K562 (cell line): ENCODE measurements around the gene LAG3. TPM values are rescaled to one million over a fixed set of nuclear protein-coding genes. Genes with fewer than 3 reads are reported as not detected.
A peak's percentile ranks its signal among the peaks of the same experiment; 100 is the strongest.

Experiments used
- E2F3 ChIP-seq: fragments of 250-450 bp; sonication (Bioruptor Pico); IDR thresholded peaks from 2 replicates; pipeline ENCODE4 v1.4.0; 2020; ENCODE audit warnings: mild to moderate bottlenecking
- EP300 ChIP-seq: IDR thresholded peaks from 2 replicates; pipeline ENCODE4 v1.6.1; 2012; ENCODE audit warnings: low read length, improper control_type of control experiment
- ERF ChIP-seq: fragments of 450-650 bp; formaldehyde crosslinking; IDR thresholded peaks from 2 replicates; pipeline ENCODE4 v1.4.0; 2020; ENCODE audit warnings: mild to moderate bottlenecking, mixed read lengths
- FOXM1 ChIP-seq, 2 experiments: fragments of 450-650 bp in 1 of 2; sonication (generic) in 1 of 2; formaldehyde crosslinking in 1 of 2; IDR thresholded peaks; 2 replicates each; pipeline versions ENCODE4 v1.6.1 to v1.9.0; 2017 to 2022; ENCODE audit warnings: low read depth in 2 of 2, mild to moderate bottlenecking in 2 of 2, missing genetic modification reagents in 1 of 2, moderate library complexity in 1 of 2
- NFXL1 ChIP-seq: fragments of 450-650 bp; formaldehyde crosslinking; IDR thresholded peaks from 2 replicates; pipeline ENCODE4 v1.4.0; 2021; ENCODE audit warnings: mild to moderate bottlenecking
- POLR2B ChIP-seq: fragments of 450-650 bp; IDR thresholded peaks from 2 replicates; pipeline ENCODE4 v1.6.1; 2018; ENCODE audit warnings: low read depth; ENCODE audit not compliant: partially characterized antibody
- SIX5 ChIP-seq, 2 experiments: IDR thresholded peaks; 2 replicates each; pipeline ENCODE4 v1.6.1; 2011; ENCODE audit warnings: low read length in 2 of 2, borderline replicate concordance in 1 of 2, low read depth in 1 of 2, mild to moderate bottlenecking in 1 of 2, moderate library complexity in 1 of 2; ENCODE audit not compliant: insufficient read depth in 1 of 2
- TSHZ1 ChIP-seq: fragments of 250-450 bp; sonication (Bioruptor Pico); IDR thresholded peaks from 2 replicates; pipeline ENCODE4 v1.4.0; 2020; ENCODE audit warnings: mild to moderate bottlenecking, moderate library complexity
- ZBTB11 ChIP-seq, 3 experiments: fragments of 200-800 bp in 1 of 3; fragments of 250-450 bp in 1 of 3; fragments of 450-650 bp in 1 of 3; sonication (Bioruptor Pico) in 1 of 3; sonication (Bioruptor generic) in 1 of 3; formaldehyde crosslinking in 1 of 3; IDR thresholded peaks; 2 replicates each; pipeline versions ENCODE4 v1.6.1 to v1.8.0; 2016 to 2022; ENCODE audit warnings: mild to moderate bottlenecking in 2 of 3, missing genetic modification characterization in 2 of 3, missing compliant biosample characterization in 1 of 3, moderate library complexity in 1 of 3
- ZNF3 ChIP-seq: fragments of 250-450 bp; sonication (Bioruptor Pico); IDR thresholded peaks from 2 replicates; pipeline ENCODE4 v1.5.0; 2021; ENCODE audit warnings: mild to moderate bottlenecking, moderate library complexity
- ZNF384 ChIP-seq: IDR thresholded peaks from 2 replicates; pipeline ENCODE4 v1.6.1; 2012; ENCODE audit warnings: low read depth, low read length, improper control_type of control experiment
- ZNF444 ChIP-seq: fragments of 250-450 bp; sonication (Bioruptor Pico); IDR thresholded peaks from 2 replicates; pipeline ENCODE4 v1.4.0; 2020; ENCODE audit warnings: mild to moderate bottlenecking, moderate library complexity
- ZNF445 ChIP-seq: fragments of 250-450 bp; sonication (Bioruptor Pico); IDR thresholded peaks from 2 replicates; pipeline ENCODE4 v1.4.0; 2020; ENCODE audit warnings: low read depth, mild to moderate bottlenecking, moderate library complexity
- ZNF512 ChIP-seq: IDR thresholded peaks from 2 replicates; pipeline ENCODE4 v1.6.1; 2016; ENCODE audit warnings: missing genetic modification characterization, missing compliant biosample characterization
- ZNF740 ChIP-seq, 3 experiments: fragments of 200-800 bp in 1 of 3; sonication (Bioruptor generic) in 1 of 3; sonication (generic) in 1 of 3; formaldehyde crosslinking in 1 of 3; IDR thresholded peaks; 2 replicates each; pipeline versions ENCODE4 v1.6.1 to v1.8.0; 2016 to 2022; ENCODE audit warnings: mild to moderate bottlenecking in 2 of 3, missing compliant biosample characterization in 2 of 3, missing genetic modification characterization in 2 of 3, missing genetic modification reagents in 1 of 3
- polyA plus RNA-seq, 8 experiments: library from polyadenylated mRNA; depleted of rRNA in 4 of 8; stranded (reverse) in 5 of 8; unstranded in 3 of 8; fragments of >200 nt; fragmentation: Nextera tagmentation in 2 of 8; fragmentation: Illumina TruSeq in 1 of 8; extraction: Ambion mirVana in 2 of 8; extraction: Trizol in 1 of 8; gene quantifications; 2 replicates each; pipeline versions ENCODE4 v1.2.1 to v1.2.3, GENCODE V29; 2011 to 2014; ENCODE audit warnings: inconsistent platforms in 1 of 8, missing spikeins in 1 of 8
- total RNA-seq, 7 experiments: library from RNA; depleted of rRNA in 6 of 7; stranded (reverse); fragments of >200 nt in 6 of 7; fragmentation: Illumina TruSeq in 2 of 7; extraction: Trizol in 2 of 7; gene quantifications; 2 replicates each; pipeline versions ENCODE4 v1.2.1 to v1.2.3, GENCODE V29; 2011 to 2021; ENCODE audit warnings: low replicate concordance in 1 of 7

The LAG3 gene
- total and polyA plus RNA-seq, 9 of the 15 experiments (the other 6 are each of a cell fraction or from before 2014, with no cell fraction given): 0.07 to 0.66 (median 0.09) TPM; not detected in 1

DNA sequence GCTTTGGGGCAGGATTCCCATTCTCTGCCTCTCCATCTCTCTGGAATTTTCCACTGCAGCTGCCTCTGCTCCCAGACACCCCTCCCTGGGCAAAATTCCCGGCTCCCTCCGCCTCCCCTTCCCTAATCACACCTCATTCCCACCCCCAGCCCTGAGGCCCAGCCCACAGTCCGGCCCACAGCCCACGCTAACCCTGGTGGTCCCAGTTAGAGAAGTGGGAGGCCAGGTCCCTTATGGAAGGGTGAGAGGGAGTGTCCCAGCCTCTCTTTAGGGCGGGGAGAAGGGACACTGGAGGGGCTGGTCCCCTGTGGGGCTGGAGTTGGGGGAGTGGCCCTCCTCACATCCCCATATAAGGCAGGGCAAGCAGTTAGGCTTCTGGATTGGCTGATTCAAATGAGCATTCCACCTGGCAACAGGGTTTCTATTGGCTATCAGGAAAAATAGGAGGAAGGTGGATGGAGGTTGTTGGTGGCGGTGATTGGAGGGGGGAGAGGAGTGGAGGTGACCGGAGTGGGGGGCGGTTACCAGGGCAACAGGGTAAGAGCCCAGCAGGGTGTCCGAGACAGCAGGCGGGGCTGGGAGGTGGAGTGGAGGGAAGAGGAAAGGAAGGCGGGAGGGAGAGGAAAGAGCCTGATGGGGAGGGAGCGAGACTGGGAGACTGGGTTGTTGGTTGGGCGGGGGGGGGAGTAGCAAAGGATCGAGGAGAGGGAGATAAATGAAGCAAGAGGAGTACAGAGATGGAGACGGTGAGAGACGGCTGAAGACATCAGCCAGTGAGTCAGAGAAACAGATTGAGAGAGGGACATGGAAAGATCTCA, 8.1 kb upstream of the LAG3 start (continued):
- TF ChIP-seq FOXM1 (IDR thresholded peaks at IDR 0.05; ENCODE audit: low read depth): peak; percentile 99
- peak; percentile 99 for TF ChIP-seq FOXM1 (CRISPR knock-in tag; IDR thresholded peaks at IDR 0.05; ENCODE audit: low read depth)
- no peak for TF ChIP-seq ZNF444 (CRISPR knock-in tag)
- 0 out of 2 replicates have a peak, but pooled peaks have one; percentile 27 for TF ChIP-seq ZNF740 (CRISPR knock-in tag; IDR thresholded peaks at IDR 0.05)
- TF ChIP-seq ZNF740 (tag; IDR thresholded peaks at IDR 0.05): peak in 1 of 2 experiments; percentile 34; a peak in 1 of 4 replicates
- TF ChIP-seq ZNF445 (CRISPR knock-in tag): no peak
- TF ChIP-seq ZNF3: no peak
- no peak for TF ChIP-seq ERF
- 0 out of 6 replicates have a peak, but pooled peaks of 1 of the 3 experiments have one; percentile 30 for TF ChIP-seq ZBTB11 (CRISPR knock-in tag; IDR thresholded peaks at IDR 0.05)
- TF ChIP-seq POLR2B: peak; percentile 4
- TF ChIP-seq SIX5 (IDR thresholded peaks at IDR 0.05; ENCODE audit: borderline replicate concordance in 1 of 2, insufficient read depth in 1 of 2, low read depth in 1 of 2, low read length in 2 of 2): no peak
- TF ChIP-seq NFXL1 (CRISPR knock-in tag): no peak
- TF ChIP-seq EP300: peak; percentile 33; the same call in 1 of the 2 replicates
- no peak for TF ChIP-seq ZNF512 (tag)
- no peak for TF ChIP-seq E2F3 (CRISPR knock-in tag)
- no peak for TF ChIP-seq ZNF384
- no peak for TF ChIP-seq TSHZ1 (CRISPR knock-in tag)
